Testis (tissue), 2 donors: ENCODE results near the gene GMPS.

ENCODE experiments used
- CTCF ChIP-seq, 3 experiments: fragments of 450-650 bp in 2 of 3; fragments of 200-600 bp in 1 of 3; sonication (generic) in 1 of 3; IDR thresholded peaks; one replicate each; pipeline ENCODE4 v1.5.1; 2016 to 2019; ENCODE audit warnings: antibody characterized with exemption in 3 of 3, mild to moderate bottlenecking in 2 of 3, moderate library complexity in 1 of 3
- POLR2A ChIP-seq: fragments of 450-650 bp; IDR thresholded peaks from one replicate; pipeline ENCODE4 v1.6.1; 2017; ENCODE audit warnings: antibody characterized with exemption, mild to moderate bottlenecking, moderate library complexity

DNA sequence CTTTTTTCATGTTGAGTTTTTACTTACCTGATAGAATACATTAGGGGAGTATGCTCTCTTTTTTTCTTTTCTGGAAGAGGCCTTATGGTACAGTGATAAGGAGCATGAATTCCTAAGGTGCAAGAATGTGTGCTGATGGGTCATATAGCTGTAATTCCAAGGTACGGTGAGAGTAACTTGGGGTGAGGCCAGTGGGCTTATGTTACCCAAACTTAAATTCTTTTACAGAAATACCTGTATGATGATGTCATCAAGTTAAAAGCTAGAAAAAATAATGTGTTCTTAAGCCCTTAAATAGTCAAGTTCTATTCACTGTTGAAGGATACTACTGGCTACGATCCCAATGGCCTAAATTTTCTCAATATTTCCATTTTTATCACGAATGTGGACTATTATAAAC lies 111.2 kb downstream of the GMPS start:
- TF ChIP-seq CTCF (IDR thresholded peaks at IDR 0.05) (no peak), POLR2A (no peak)
